Choroid plexus epithelial cell (primary cell): ENCODE results near the gene MCAM.
A peak's percentile ranks its signal among the peaks of the same experiment; 100 is the strongest.

Source experiments
- DNase-seq: peaks from one replicate; pipeline ENCODE4 v3.0.0-alpha.2; 2010; ENCODE audit warnings: low read depth
- H3K4me3 ChIP-seq: 2 replicates; pipeline ENCODE4 v1.5.1; 2011; ENCODE audit warnings: low read depth, mild to moderate bottlenecking, control low read depth, low read length, moderate library complexity
- CTCF ChIP-seq: conservative IDR thresholded peaks from 2 replicates; pipeline ENCODE4 v1.5.1; 2011; ENCODE audit warnings: low read depth, mild to moderate bottlenecking, control low read depth, inconsistent platforms, low read length, moderate library complexity

Gene MCAM

GRCh38 chr11:119361941-119362725, 45.2 kb upstream of the MCAM start:
- no peak overlapping the region for H3K4me3 ChIP-seq
- no peak for TF ChIP-seq CTCF
- no peak for DNase-seq

GRCh38 chr11:119361056-119361787, 44.3 kb upstream of the MCAM start:
- DNase-seq = peak; percentile 74
- no peak overlapping the region for H3K4me3 ChIP-seq
- TF ChIP-seq CTCF = no peak

GRCh38 chr11:119359365-119360214, 42.7 kb upstream of the MCAM start:
- no peak for TF ChIP-seq CTCF

GRCh38 chr11:119357074-119357473, 40.1 kb upstream of the MCAM start:
- DNase-seq = no peak
- no peak for TF ChIP-seq CTCF
- peak overlapping the region; percentile 48 for H3K4me3 ChIP-seq

More at GRCh38 chr11:119359365-119360214, 42.7 kb upstream of the MCAM start:
- H3K4me3 ChIP-seq = no peak overlapping the region
- DNase-seq = no peak

DNA sequence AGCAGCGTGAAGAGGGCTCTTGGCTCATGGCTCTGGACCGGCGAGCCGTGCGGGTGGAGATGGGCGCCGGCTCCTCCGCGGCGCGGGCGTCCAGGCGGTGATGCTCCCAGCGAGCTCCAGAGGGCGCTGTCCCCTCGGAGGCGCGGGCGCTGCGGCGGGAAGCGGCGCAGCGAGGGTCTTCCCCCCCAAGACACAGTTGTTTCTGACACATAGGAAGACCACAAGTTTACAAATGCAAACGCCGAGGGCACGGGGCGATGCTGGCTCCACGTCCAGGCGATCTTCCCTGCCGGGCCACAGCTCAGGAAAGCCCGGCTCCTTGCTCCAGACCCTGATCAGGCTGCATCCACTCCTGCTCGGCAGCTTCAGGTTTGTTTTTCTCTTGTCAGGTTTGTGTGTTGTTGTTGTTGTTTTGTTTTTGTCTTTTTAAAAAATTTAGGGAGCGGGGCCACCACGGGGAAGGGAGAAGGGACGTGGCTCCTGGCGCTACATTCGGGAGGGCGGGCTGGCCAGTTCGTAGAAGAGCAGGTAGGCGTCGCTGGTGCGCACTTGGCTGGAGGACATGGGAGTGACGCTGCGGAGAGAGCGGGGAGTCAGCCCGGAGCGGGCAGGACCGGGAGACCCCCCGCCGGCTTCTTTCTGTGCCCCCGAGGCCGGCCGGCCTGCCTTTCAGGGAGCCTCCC, 39.6 kb upstream of the MCAM start:
- peak; percentile 75 for TF ChIP-seq CTCF
- DNase-seq = peak; percentile 79
- peak overlapping the region; percentile 48 for H3K4me3 ChIP-seq

- no peak overlapping the region for H3K4me3 ChIP-seq
- no peak for DNase-seq
- TF ChIP-seq CTCF = no peak
These were observed 38.3 kb upstream of the MCAM start for GRCh38 chr11:119355091-119355843.
